ENCODE data around the gene OLA1. TPM values are rescaled to one million over a fixed set of nuclear protein-coding genes. Genes with fewer than 3 reads are reported as not detected.

OLA1 gene
- total RNA-seq, 1 experiment from 2014 or later = 263 TPM

- POLR2A ChIA-PET (ENCODE audit: unreplicated experiment) = no interaction called here
- peak overlapping the region; percentile 39 for H3K4me2 ChIP-seq
- no peaks in the 10 kb centered on the region for H4K20me1 ChIP-seq (ENCODE audit: insufficient read depth)
- CTCF ChIA-PET = interaction anchor here (0.6 kb wide), 1 partner anchor 721 kb away, joined by 3 read pairs; no protein-coding TSS in a partner anchor
- peaks cover 62% of the 10 kb centered on the region for H3K4me1 ChIP-seq (replicated peaks; ENCODE audit: insufficient read depth)
- 0 out of 2 replicates have a peak overlapping the region, but pooled peaks have one; percentile 1 for H3K4me3 ChIP-seq
- peaks cover 58% of the 10 kb centered on the region for H3K36me3 ChIP-seq (ENCODE audit: low read depth)
- no peaks in the 10 kb centered on the region for H3K9me2 ChIP-seq (ENCODE audit: insufficient read depth)
- peak overlapping the region; percentile 66 for H3K27ac ChIP-seq
- TF ChIP-seq CTCF (conservative IDR thresholded peaks at IDR 0.05) (no peak), EZH2 (IDR thresholded peaks at IDR 0.05; ENCODE audit: low read depth) (no peak)
- H3K79me2 ChIP-seq (ENCODE audit: low read depth) = peaks cover 6% of the 10 kb centered on the region; the same call in 1 of the 2 replicates
- 0 out of 2 replicates have a peak, but pooled peaks cover 5% of the 10 kb centered on the region for H3K9me3 ChIP-seq (ENCODE audit: insufficient read depth, low read depth)
- H3F3A ChIP-seq (ENCODE audit: insufficient read depth, low read depth) = peaks cover 53% of the 10 kb centered on the region
- H2AFZ ChIP-seq = no peak overlapping the region
- intact Hi-C loops (cut with micrococcal nuclease; ENCODE audit: unreplicated experiment) = no loop called here
- DNase-seq = peak; percentile 41 to 83
- H3K27me3 ChIP-seq (ENCODE audit: insufficient read depth, low read depth) = no peaks in the 10 kb centered on the region
- no TSS peak for BruUV-seq (replicated peaks)
These were observed 130.1 kb downstream of the OLA1 start for GRCh38 chr2:174117951-174118930.

GRCh38 chr2:174112073-174112472, 136.3 kb downstream of the OLA1 start:
- H3K27ac ChIP-seq = no peak overlapping the region
- peaks cover 44% of the 10 kb centered on the region for H3K36me3 ChIP-seq (ENCODE audit: low read depth)
- POLR2A ChIA-PET (ENCODE audit: unreplicated experiment) = no interaction called here
- no peak overlapping the region for H3K4me3 ChIP-seq
- peaks cover 10% of the 10 kb centered on the region; the same call in 1 of the 2 replicates for H3F3A ChIP-seq (ENCODE audit: insufficient read depth, low read depth)
- TF ChIP-seq CTCF (conservative IDR thresholded peaks at IDR 0.05) (no peak), EZH2 (IDR thresholded peaks at IDR 0.05; ENCODE audit: low read depth) (no peak)
- H3K9me3 ChIP-seq (ENCODE audit: insufficient read depth, low read depth) = no peaks in the 10 kb centered on the region
- no peaks in the 10 kb centered on the region for H4K20me1 ChIP-seq (ENCODE audit: insufficient read depth)
- H3K9me2 ChIP-seq (ENCODE audit: insufficient read depth) = no peaks in the 10 kb centered on the region
- no TSS peak for BruUV-seq (replicated peaks)
- H3K79me2 ChIP-seq (ENCODE audit: low read depth) = no peaks in the 10 kb centered on the region; the same call in 1 of the 2 replicates
- intact Hi-C loops (cut with micrococcal nuclease; ENCODE audit: unreplicated experiment) = no loop called here
- no peak for DNase-seq
- H3K4me2 ChIP-seq = no peak overlapping the region
- no peaks in the 10 kb centered on the region for H3K27me3 ChIP-seq (ENCODE audit: insufficient read depth, low read depth)
- CTCF ChIA-PET = no interaction called here
- no peak overlapping the region for H2AFZ ChIP-seq
- peaks cover under 1% of the 10 kb centered on the region; the same call in 1 of the 2 replicates for H3K4me1 ChIP-seq (replicated peaks; ENCODE audit: insufficient read depth)

GRCh38 chr2:174108579-174108978, 139.8 kb downstream of the OLA1 start:
- H3F3A ChIP-seq (ENCODE audit: insufficient read depth, low read depth) = peaks cover 6% of the 10 kb centered on the region; the same call in 1 of the 2 replicates
- no peak for DNase-seq
- no peaks in the 10 kb centered on the region for H3K4me1 ChIP-seq (replicated peaks; ENCODE audit: insufficient read depth)
- H3K4me2 ChIP-seq = no peak overlapping the region
- no peak overlapping the region for H3K4me3 ChIP-seq
- H3K79me2 ChIP-seq (ENCODE audit: low read depth) = no peaks in the 10 kb centered on the region
- ChIA-PET CTCF (no interaction called here), POLR2A (ENCODE audit: unreplicated experiment) (no interaction called here)
- H3K36me3 ChIP-seq (ENCODE audit: low read depth) = peaks cover 16% of the 10 kb centered on the region
- TF ChIP-seq EZH2 (IDR thresholded peaks at IDR 0.05; ENCODE audit: low read depth) (no peak), CTCF (conservative IDR thresholded peaks at IDR 0.05) (no peak)
- H3K27me3 ChIP-seq (ENCODE audit: insufficient read depth, low read depth) = no peaks in the 10 kb centered on the region
- H4K20me1 ChIP-seq (ENCODE audit: insufficient read depth) = no peaks in the 10 kb centered on the region
- no TSS peak for BruUV-seq (replicated peaks)
- H3K9me2 ChIP-seq (ENCODE audit: insufficient read depth) = no peaks in the 10 kb centered on the region
- intact Hi-C loops (cut with micrococcal nuclease; ENCODE audit: unreplicated experiment) = no loop called here
- H3K27ac ChIP-seq = no peak overlapping the region
- no peak overlapping the region for H2AFZ ChIP-seq
- no peaks in the 10 kb centered on the region for H3K9me3 ChIP-seq (ENCODE audit: insufficient read depth, low read depth)

All from PC-9 (cell line).